Measurements from ENCODE around the gene MAN2B1. TPM values are rescaled to one million over a fixed set of nuclear protein-coding genes. Genes with fewer than 3 reads are reported as not detected.
"Not testable (repeated sequence)": the region's sequence is repeated elsewhere in the genome, so short reads cannot be mapped to it uniquely, and the experiment has no call there.

The MAN2B1 gene
- polyA plus RNA-seq, 1 donor = 35.1 TPM

GRCh38 chr19:12664406-12665280 lies 1.9 kb downstream of the MAN2B1 start:
- DNase-seq = no peak

- no peak for DNase-seq
Observed at GRCh38 chr19:12660980-12661379, 5.6 kb downstream of the MAN2B1 start.

- DNase-seq = no peak
Observed at GRCh38 chr19:12657966-12658365, 8.6 kb downstream of the MAN2B1 start.

GRCh38 chr19:12656899-12657571 lies 9.5 kb downstream of the MAN2B1 start:
- DNase-seq = no peak

GRCh38 chr19:12655546-12655945 lies 11.0 kb downstream of the MAN2B1 start:
- DNase-seq = no peak

GRCh38 chr19:12652219-12652618 lies 14.3 kb downstream of the MAN2B1 start:
- DNase-seq = no peak

GRCh38 chr19:12649941-12650340 lies 16.6 kb downstream of the MAN2B1 start:
- no peak for DNase-seq

GRCh38 chr19:12648088-12648487 lies 18.5 kb downstream of the MAN2B1 start:
- DNase-seq = no peak

GRCh38 chr19:12647490-12648071 lies 19.0 kb downstream of the MAN2B1 start:
- peak; percentile 60 for DNase-seq

- no peak for DNase-seq
Observed at GRCh38 chr19:12647047-12647446, 19.5 kb downstream of the MAN2B1 start.

- DNase-seq = no peak
Observed at GRCh38 chr19:12646551-12646950, 20.0 kb downstream of the MAN2B1 start.

GRCh38 chr19:12643716-12644115 lies 22.8 kb downstream of the MAN2B1 start:
- DNase-seq = not testable (repeated sequence)

- no peak for DNase-seq
Observed at GRCh38 chr19:12642506-12642905, 24.0 kb downstream of the MAN2B1 start.

- no peak for DNase-seq
Observed at GRCh38 chr19:12641456-12641855, 25.1 kb downstream of the MAN2B1 start.

- peak; percentile 68 for DNase-seq
Observed at GRCh38 chr19:12639901-12640613, 26.5 kb downstream of the MAN2B1 start.

- no peak for DNase-seq
Observed at GRCh38 chr19:12638611-12639182, 27.8 kb downstream of the MAN2B1 start.

- no peak for DNase-seq
Observed at GRCh38 chr19:12636631-12637030, 29.9 kb downstream of the MAN2B1 start.

- no peak for DNase-seq
Observed at GRCh38 chr19:12629215-12629614, 37.3 kb downstream of the MAN2B1 start.

- DNase-seq = no peak
Observed at GRCh38 chr19:12628040-12629022, 38.2 kb downstream of the MAN2B1 start.

- no peak for DNase-seq
Observed at GRCh38 chr19:12626958-12627357, 39.6 kb downstream of the MAN2B1 start.

All from left kidney (tissue), 2 donors.